GM21381 (cell line): ENCODE data around the gene GCNT1.
"Not testable (repeated sequence)": the region's sequence is repeated elsewhere in the genome, so short reads cannot be mapped to it uniquely, and the experiment has no call there.

ENCODE experiments used
- ATAC-seq: cut with Tn5 transposase; IDR thresholded peaks from one replicate; pipeline ENCODE4 v1.9.1; 2021; ENCODE audit warnings: mild to moderate bottlenecking, moderate library complexity; ENCODE audit not compliant: unreplicated experiment

Gene GCNT1

DNA sequence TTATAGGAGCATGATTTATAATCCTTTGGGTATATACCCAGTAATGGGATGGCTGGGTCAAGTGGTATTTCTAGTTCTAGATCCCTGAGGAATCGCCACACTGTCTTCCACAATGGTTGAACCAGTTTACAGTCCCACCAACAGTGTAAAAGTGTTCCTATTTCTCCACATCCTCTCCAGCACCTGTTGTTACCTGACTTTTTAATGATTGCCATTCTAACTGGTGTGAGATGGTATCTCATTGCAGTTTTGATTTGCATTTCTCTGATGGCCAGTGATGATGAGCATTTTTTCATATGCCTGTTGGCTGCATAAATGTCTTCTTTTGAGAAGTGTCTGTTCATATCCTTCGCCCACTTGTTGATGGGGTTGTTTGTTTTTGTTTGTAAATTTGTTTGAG is 20.4 kb downstream of the GCNT1 start:
- ATAC-seq: not testable (repeated sequence)

DNA sequence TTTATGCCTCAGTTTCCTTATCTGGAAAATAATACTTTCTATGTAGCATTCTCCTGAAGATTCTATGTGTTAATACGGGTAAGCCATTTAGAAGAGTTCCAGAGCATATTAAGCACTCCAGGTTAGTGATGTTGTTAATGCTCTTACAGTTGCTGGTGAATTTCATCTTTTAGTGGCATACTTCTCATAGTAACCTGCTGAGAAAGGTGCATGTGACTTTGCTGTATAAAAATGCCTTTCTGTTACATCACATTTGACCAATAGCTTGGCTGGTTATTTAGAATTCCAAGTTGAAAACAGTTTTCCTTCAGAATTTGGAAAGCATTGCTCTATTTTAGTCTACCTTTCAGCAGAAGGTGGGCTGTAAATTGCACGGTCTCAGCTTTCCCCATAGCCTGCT is 27.2 kb downstream of the GCNT1 start:
- ATAC-seq: no peak

DNA sequence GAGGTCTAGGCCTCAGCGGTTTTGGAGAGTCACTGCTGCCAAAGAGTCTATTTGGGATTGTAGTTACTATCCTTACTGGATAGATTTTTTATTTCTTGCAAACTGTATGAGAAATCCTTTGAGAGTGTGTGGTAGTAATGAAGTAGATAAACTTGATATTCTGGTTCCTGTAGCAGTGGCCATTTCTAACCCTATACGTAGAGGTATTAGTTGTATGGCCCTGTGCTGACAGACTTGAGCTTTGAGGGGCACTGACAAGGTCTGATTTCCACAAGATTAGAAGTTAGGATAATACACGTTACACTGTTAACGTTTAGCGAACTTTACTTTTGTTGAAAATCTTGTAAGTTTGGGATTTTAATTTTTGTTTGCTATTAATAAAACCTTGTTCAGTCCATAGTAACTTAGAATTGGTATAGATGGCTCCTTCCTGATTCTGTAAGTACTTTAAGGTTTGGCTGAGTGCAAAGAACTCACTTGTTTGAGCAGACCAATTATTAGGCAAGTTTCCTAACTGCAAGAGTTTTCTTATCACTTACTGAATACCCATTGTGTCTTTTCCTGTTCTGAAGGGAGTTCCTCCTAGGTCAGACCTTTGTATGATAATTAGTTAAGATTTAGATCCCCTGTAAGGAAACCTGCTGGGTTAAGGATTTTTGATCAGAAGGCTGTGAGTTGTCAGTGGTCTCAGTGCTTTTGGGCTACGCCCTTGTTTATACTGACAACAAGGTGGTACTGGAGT is 31.4 kb downstream of the GCNT1 start:
- ATAC-seq: no peak

DNA sequence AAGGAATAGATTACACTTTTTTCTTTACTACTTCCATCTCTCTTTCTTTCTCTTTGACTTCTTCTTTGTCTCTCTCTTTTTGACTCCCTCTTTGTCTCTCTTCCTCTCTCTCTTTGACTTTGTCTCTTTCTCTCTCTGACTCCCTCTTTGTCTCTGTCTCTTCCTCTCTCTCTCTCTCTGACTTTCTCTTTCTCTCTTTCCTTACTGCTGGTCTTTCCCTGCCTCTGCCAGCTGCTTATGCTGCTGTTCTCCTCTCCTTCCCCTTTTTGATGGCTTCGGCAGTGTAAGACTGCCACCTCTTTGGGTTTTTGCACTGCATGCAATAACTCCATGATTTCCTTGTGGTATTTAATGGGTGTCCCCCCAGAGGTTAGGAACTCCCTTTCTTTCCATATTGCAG is 32.1 kb downstream of the GCNT1 start:
- ATAC-seq: not testable (repeated sequence)

DNA sequence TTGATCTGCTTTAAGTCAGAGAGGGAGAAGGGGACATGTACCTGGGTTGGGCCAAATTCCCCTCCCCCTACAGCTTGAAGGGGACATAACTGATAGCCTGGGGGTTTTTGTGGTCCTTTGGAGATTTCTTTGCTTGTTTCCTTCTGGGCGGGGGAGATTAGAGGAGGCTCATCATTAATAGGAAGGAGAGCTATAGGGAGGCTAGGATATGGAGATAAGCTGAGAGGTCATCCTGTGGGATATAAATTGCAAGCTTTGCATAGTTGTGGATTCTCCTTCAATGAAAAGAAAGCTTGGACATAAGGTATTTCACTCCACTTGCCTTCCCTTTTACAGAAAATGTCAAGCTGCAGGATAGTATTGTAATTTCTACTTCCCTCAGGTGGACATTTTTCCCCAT is 34.5 kb downstream of the GCNT1 start:
- ATAC-seq: not testable (repeated sequence)

DNA sequence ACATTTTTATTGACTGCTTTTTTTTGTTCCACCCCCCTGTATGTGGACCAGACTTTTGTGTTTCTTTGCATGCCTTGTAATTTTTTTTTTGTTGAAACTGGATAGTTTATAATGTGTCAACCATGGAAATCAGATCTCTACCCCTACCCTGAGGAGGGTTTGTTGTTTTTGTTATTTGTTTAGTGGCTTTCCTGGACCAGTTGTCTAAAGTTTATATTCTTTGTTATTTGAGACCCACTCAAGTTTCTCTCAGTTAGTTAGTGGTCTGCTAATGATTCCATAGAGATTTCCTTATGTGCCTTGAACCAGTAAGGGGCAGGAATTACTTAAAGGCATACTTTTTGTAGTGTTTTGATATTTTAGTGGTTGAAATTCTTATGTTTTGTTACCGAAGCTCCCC is 41.1 kb downstream of the GCNT1 start:
- ATAC-seq: no peak

DNA sequence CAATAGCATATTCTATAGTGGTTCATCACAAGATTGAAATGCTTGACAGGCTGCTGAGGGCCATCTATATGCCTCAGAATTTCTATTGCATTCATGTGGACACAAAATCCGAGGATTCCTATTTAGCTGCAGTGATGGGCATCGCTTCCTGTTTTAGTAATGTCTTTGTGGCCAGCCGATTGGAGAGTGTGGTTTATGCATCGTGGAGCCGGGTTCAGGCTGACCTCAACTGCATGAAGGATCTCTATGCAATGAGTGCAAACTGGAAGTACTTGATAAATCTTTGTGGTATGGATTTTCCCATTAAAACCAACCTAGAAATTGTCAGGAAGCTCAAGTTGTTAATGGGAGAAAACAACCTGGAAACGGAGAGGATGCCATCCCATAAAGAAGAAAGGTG is 43.8 kb downstream of the GCNT1 start:
- no peak for ATAC-seq

DNA sequence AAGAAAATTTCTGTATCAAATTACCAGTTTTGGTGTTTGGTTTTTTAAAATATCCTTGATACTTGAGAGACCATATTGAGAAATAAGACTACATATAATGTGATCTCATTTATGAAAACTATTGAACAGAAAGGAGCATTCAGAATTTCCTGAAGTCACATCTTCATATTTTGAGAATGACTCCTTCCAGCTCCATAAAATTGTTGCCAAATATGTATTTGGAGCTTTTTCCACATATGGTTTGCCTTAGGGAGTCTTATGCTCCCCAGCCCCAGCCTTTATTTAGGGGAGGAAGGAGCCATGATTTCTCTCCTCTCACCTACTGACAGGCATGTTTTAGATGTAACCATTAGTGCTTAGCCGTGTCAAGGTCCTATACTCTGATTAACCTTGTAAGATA is 51.1 kb downstream of the GCNT1 start:
- ATAC-seq: no peak

DNA sequence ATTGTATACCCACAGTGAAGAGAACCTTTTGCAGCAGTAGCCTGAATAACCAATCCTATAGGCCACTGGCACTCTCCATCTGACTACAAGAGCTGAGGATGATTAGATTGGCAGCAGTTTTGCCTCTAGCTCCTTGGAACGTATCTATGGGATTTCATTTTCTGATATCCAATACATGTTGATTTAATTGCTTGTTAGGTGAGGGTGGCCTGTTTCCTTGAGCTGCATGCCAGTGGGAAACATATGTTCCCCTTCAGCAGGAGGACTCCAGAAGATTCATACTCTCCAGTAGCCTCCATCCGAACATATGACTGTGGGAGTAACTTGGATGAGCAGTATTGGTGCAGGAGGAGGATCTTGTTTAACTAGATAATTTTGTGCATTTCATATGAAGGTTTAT is 51.5 kb downstream of the GCNT1 start:
- no peak for ATAC-seq

DNA sequence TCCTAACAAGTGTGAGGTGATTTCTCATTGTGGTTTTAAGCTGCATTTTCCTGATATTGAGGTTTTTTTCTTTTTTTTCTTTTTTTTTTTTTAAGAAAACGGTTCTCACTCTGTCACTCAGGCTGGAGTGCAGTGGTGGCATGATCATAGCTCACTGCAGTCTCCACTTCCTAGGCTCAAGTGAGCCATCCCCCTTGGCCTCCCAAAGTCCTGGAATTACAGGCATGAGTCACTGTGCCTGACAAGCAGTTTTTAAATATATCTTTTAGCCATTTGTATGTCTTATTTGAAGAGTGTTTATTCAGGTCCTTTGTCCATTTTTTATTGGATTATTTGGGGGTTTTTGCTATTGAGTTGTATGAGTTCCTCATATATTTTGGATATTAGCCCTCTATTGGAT is 53.8 kb downstream of the GCNT1 start:
- no peak for ATAC-seq

DNA sequence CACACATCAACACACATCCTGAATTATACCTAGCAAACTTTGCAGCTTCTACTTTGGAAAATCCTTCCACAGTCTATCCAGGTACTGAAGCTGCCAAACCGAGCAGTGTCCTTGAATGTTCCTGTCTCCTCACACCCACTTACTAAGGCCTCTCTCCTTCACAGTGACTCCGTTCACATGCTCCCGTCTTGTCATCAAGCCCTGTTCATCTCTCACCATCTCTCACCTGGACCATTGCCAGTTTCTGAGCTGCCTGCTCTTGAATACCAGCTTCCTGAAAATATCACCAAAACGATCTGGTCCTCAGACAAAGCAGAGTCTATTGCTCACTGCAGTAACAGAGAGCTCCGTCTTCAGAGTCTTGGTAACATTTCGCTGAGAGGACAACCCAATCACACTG is 57.4 kb downstream of the GCNT1 start:
- ATAC-seq: no peak

DNA sequence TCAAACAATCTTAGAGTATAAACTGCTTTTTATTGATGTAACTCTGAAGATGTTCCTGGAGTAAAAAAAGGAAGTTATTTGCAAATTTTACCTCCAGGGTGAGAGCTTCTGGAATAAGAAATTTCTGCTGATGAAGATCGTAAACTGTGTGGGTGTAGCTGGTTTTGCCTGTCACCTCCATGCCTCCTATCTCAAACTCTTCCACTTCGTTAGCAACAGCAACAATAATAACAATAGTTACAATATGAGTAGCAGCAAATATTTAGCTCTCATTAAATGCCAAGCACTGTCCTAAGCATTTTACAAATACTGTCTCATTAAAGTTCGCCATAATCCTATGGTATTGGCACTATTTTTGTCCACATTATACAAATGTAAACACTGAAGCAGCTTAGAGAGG is 57.9 kb downstream of the GCNT1 start:
- no peak for ATAC-seq

DNA sequence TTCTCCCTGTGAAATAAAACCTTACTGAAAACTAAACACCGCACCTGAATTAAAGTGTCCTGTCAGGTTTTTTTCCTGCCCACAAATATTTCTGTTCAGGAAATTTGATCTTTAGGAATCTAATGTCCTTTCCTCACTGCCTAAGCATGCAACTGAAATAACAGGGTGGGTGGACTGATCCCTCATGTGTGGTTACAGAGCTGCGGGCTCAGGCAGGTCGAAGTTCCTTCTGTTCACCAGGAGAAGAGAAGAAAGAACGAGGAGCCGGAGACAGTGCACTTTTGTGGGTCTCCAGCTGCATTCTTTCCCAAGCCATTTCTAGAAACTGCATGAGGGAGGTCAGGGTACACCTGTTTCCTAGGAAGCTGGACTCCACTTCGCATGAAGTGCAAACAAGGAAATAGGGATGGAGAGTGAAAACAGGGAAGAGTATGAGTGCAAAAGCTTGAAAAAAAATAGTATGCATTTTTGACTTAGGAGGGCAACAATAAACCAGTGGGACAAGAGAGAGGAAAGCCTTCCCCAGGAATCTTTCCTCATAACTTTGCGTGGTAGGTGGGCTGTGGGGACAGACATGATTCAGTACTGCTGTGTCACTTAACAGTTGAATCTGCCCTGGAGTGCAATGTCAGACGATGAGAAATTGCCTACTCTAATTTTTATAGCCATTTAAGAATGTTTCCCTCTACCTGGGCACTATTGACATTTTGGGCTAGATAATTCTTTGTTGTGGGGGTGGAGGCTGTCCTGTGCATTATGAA is 60.3 kb downstream of the GCNT1 start:
- ATAC-seq: no peak

DNA sequence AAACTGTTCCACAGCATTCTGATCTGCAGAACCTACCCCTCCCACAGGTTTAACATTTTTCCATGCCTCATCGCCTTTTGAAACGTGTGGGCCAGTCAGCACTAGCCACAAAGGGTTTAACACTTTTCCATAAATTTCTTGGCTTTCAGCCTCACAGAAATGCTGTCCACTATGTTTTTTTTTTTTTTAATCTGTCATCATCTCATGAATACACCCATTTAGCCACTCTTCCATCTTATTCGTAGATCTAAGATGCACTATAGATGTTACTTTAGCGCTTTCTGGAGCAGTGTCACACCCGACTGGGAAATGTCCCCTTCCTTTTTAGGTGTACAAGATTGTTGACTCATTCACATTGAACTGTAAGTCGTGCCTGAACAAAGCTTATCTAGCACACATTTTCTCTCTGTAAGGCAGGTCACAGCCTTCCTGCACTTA is 62.3 kb downstream of the GCNT1 start:
- no peak for ATAC-seq

DNA sequence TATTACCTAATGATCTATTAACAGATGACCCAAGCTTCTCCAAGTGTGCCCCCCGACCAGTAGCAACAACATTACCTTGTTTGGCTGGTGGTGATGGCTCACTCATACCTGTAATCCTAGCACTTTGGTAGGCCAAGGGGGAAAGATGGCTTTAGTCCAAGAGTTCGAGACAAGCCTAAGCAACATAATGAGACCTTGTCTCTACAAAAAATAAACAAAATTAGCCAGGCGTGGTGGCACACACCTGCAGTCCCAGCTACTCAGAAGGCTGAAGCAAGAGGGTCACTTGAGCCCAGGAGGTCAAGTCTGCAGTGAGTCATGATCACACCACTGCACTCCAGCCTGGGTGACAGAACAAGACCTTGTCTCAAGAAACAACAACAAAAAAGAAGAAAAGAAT is 62.9 kb downstream of the GCNT1 start:
- ATAC-seq: no peak

DNA sequence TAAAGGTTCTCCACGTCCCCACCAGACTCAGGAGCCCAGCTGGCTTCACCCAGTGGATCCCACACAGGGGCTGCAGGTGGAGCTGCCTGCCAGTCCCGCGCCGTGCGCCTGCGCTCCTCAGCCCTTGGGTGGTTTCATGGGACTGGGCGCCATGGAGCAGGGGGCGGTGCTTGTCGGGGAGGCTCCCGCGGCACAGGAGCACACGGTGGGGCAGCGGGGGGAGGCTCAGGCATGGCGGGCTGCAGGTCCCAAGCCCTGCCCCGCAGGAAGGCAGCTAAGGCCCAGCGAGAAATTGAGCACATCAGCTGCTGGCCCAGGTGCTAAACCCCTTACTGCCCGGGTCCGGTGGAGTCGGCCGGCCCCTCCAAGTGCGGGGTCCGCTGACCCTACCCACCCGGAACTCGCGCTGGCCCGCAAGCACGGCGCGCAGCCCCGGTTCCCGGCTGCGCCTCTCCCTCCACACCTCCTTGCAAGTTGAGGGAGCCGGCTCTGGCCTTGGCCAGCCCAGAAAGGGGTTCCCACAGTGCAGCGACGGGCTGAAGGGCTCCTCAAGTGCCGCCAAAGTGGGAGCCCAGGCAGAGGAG is 64.7 kb downstream of the GCNT1 start:
- not testable (repeated sequence) for ATAC-seq

DNA sequence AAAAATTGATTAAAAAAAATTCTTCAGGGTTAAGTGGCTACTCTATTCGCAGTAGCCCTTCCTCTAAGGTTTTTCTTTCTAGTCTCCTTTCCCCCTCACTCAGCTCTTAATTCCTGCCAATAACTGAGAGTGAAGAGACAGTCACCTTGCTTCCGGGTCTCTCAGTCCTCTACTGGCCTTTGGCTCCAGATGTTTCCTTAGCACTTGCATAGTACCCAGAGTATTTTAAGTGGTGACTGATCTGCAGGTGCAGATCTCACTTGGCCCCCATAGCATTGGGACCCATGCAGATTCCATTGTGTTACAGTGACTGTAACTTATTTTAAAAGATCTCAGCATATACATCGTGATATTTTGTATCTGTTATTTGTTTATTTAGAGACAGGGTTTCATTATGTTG is 66.2 kb downstream of the GCNT1 start:
- no peak for ATAC-seq

DNA sequence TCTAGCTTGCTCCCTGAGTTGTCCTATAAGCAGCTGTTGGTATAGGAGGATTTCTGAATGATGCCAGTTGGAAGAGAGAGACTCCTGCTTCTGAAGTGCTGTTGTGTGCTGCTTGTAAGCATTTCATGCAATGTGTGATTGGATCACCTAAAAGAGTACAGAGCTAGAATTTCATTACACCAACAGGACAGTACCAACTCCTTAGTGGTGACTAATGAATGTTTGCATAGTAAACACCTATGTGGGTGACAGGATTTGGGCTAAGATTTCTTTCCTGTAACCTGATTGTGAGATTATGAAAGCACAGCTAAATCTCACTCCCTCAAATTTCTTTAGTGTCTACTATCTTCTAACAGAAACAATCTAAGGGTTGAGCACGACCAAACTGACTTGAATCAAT is 67.0 kb downstream of the GCNT1 start:
- no peak for ATAC-seq

DNA sequence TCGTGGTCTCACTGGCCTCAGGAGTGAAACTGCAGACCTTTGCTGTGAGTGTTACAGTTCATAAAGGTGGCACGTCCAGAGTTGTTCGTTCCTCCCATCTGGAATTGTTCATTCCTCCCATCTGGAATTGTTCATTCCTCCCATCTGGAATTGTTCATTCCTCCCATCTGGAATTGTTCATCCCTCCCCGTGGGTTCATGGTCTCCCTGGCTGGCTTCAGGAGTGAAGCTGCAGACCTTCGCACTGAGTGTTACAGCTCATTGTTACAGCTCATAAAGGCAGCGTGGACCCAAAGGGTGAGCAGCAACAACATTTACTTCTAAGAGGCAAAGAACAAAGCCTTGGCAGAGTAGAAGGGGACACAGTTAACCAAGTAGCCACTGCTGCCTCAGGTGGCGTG is 69.1 kb downstream of the GCNT1 start:
- ATAC-seq: no peak

DNA sequence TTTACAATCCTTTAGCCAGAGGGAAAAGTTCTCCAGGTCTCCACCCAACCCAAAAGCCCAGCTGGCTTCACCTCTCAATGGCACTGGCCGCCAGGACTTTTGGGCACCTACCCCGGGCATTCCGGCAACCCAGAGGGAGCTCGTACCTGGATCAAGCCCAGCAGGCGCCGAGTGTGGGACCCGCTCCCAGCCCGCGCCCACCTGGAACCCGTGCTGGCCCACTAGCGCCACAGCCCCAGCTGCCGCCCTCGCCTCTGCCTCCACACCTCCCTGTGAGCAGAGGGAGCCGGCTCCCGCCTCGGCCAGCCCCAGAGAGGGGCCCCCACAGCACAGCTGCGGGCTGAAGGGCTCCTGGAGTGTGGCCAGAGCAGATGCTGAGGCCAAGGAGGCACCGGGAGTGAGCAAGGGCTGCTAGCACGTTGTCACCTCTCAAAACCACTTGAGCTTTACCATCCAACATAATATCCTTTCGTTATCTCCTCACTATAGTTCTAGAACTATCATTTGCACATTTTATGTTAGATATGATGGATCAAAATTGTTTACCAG is 69.7 kb downstream of the GCNT1 start:
- ATAC-seq: no peak

DNA sequence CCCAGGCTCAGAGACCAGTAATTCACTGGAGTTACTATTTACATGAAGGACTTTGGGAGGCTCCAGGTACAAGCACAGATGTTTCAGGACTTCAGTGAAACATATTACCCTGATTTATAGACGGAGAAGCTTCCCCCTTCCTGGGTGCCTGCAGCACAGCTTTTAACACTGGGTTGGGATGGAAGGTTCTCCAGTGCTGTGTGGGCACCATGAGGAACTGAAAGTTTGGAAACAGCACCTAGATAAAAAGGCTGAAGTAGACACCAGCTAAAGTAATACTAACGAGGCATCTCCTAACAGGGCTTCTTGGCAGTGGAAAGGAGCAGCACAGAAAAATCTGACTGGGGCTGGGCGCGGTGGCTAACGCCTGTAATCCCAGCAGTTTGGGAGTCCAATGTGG is 70.7 kb downstream of the GCNT1 start:
- no peak for ATAC-seq
